LoVo (cell line): ENCODE data around the gene BMPR1A.
"Not testable (repeated sequence)": the region's sequence is repeated elsewhere in the genome, so short reads cannot be mapped to it uniquely, and the experiment has no call there.

Source experiments
- DNase-seq: peaks from one replicate; pipeline ENCODE4 v3.0.0-alpha.2; 2016; ENCODE audit warnings: low spot score

Gene BMPR1A

DNA sequence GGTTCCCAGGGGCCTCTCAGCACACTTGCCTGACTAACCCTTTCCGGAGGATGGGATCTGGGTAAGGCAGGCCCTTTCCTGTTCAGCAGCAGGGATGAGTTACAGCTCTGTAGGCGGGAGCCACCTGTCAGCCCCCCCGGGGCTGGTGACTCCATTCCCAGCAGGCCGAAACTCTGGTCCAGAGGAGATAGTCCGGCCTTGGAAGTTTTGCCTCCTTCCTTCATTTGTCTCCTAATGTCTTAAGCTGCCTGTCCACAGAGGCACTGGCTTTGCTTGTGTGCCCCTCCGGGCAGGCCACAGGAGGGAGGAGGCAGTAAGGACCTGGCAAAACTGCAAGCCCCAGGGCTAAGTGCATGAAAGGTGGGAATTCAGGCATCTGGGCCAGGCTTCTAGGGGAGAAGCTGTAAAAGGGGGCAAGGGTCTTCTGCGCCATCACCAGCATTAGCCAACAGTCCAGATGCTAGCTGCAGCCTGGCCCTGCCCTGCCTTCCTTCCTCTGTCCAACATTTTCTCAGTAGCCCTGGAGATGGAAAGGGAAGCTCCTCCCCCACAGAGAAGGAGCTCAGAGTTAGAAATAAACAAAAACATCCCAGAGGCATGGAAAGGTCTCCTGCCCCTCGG is 213.1 kb downstream of the BMPR1A start:
- DNase-seq: no peak

GRCh38 chr10:86970162-86970981 is 214.0 kb downstream of the BMPR1A start:
- no peak for DNase-seq

DNA sequence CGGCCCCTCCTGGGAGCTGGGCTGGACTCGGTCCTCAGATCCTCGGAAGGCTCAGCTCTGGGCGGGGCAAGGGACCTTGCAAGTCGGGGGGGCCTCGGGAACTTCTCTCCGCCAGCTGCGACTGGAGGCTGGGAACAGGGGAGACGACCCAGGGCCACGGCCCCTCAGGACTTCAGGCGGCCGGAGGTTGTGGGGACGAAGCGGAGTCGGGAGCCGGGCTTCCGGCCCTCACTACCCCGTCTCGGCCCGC is 214.5 kb downstream of the BMPR1A start:
- DNase-seq: no peak

- DNase-seq: peak; percentile 77
These were observed 215.0 kb downstream of the BMPR1A start for GRCh38 chr10:86971232-86971991.

- no peak for DNase-seq
These were observed 216.4 kb downstream of the BMPR1A start for GRCh38 chr10:86972613-86973380.

GRCh38 chr10:86974484-86974883 is 218.1 kb downstream of the BMPR1A start:
- DNase-seq: no peak

- DNase-seq: no peak
These were observed 220.1 kb downstream of the BMPR1A start for GRCh38 chr10:86976362-86977056.

DNA sequence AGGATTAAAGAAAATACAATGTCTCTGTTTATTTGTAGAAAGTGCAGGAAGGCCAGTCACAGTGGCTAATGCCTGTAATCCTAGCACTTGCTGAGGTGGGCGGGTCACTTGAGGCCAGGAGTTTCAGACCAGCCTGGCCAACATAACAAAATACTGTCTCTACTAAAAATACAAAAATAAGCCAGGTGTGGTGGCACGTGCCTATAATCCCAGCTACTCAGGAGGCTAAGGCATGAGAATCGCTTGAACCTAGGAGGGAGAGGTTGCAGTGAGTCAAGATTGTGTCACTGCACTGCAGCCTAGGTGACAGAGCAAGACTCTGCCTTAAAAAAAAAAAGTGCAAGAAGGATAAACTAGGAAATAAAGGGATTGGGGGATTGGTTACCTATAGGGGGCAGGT is 222.0 kb downstream of the BMPR1A start:
- DNase-seq: not testable (repeated sequence)

GRCh38 chr10:86979296-86979818 is 222.9 kb downstream of the BMPR1A start:
- no peak for DNase-seq

DNA sequence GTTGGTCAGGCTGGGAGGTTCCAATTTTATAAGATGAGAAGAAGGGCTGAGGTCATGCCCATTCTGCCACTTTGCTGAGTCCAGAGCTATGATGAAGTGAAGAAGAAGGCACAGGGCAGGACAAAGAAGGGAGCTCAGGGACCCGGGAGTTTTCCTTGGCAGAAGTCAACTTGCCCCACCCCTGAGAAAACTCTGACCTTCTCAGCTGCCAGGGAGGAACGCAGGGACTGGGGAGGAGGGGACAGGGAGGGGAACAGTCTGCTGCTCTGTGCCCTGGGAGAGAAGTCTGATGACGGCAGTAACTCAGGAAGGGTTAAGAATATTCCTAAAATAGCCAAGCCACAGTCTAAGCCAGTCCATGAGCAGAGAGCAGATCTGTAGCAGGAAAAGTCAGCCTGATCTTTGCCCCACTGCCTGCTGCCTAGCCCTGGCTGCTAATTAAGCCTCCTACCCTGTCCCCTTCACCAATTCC is 223.6 kb downstream of the BMPR1A start:
- DNase-seq: no peak

GRCh38 chr10:86981020-86981419 is 224.6 kb downstream of the BMPR1A start:
- not testable (repeated sequence) for DNase-seq

DNA sequence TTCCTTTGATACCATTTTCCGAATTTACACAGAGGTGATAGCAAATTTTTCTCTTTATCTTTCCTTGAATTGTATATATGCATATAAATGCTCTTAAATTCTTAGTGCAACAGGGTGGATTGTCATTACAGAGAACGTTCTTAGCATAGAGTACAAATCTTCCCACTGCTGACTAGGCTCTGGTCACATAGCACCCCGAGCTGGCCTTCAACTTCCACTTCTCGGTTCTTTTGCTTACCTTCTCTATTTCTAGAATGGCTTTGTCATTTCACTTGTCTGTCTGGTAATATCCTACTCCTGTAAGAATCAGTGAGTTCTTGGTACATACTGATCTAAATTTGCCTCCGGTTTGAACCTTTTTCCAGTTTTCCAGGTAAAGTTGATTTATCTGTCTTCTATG is 225.3 kb downstream of the BMPR1A start:
- no peak for DNase-seq
